Loucy (cell line): Measurements from ENCODE around the gene VPS52.

Source experiments
- CTCF ChIP-seq: fragments of 200-600 bp; sonication (generic); conservative IDR thresholded peaks from 2 replicates; pipeline ENCODE4 v1.5.1; 2014; ENCODE audit warnings: mild to moderate bottlenecking, antibody characterized with exemption, low read length
- EZH2phosphoT487 ChIP-seq: fragments of 200-600 bp; IDR thresholded peaks from 2 replicates; pipeline ENCODE4 v1.6.1; 2018; ENCODE audit warnings: antibody characterized with exemption, mild to moderate bottlenecking, moderate library complexity, borderline replicate concordance

DNA sequence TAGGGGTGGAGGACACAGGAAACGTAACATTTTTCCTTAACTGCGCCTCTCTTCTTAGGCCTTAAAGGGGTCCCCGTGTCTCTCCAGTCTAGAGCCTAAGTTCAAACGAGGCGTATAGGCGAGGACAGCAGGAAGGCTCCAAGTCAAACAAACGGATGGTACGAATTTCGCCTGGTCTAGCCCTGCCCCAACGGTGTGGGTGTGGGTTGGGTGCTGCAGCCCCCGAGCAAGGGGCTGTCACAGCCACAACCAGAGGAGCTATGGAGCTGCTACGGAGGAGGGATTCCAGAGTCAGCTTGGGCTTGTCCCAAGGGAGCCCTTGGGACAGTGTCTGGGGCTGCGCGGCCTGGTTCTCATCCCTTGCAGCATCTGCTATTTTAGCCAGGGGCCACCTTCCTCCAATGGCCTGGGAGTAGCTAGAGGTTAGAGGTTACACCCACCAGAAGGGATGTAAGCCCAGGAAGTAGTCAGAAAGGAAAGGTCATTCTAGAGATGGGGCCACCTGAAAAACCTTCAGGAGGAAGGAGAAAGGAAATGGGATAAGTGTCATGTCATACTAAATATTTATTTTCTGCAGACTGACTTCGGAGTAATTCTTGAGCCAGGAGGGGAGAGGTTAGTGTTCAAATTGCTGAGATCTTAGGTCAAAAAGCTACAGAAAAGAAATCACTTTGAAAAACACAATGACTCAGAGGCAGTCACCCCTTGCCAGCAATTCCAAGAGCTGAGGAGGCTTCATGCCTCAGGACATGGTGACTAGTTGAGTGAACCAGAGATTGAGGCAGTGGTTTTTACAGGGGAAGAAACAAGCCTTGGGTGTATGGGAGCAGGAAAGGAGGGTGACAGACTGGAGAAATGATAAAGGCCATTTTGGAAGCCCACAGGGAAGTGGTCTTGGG lies 21.7 kb downstream of the VPS52 start:
- TF ChIP-seq CTCF = no peak
- no peak for TF ChIP-seq EZH2phosphoT487
